Right cardiac atrium (tissue), 5 donors: ENCODE results near the gene EML4. TPM values are rescaled to one million over a fixed set of nuclear protein-coding genes. Genes with fewer than 3 reads are reported as not detected.

ENCODE experiments used
- ATAC-seq, 2 donors: fragments of 200-7000 bp; cut with Tn5 transposase; one replicate each; pipeline versions ENCODE4 v1.8.0 to v1.9.1; 2020; ENCODE audit warnings: moderate library complexity in 2 of 2, mild to moderate bottlenecking in 1 of 2
- DNase-seq, 3 donors: peaks; one replicate each; pipeline ENCODE4 v3.0.0-alpha.2; 2020
- H3K27ac ChIP-seq: one replicate; pipeline ENCODE4 v1.5.1; 2013; ENCODE audit warnings: mild to moderate bottlenecking, low read length, control low read depth, moderate library complexity
- H3K27me3 ChIP-seq: one replicate; pipeline ENCODE4 v1.6.1; 2013; ENCODE audit not compliant: control insufficient read depth, insufficient read depth
- H3K4me1 ChIP-seq: one replicate; pipeline ENCODE4 v1.6.1; 2013; ENCODE audit warnings: low read length; ENCODE audit not compliant: control insufficient read depth, insufficient read depth
- H3K4me3 ChIP-seq: one replicate; pipeline ENCODE4 v1.5.1; 2013; ENCODE audit warnings: low read length, control low read depth
- H3K9me3 ChIP-seq: one replicate; pipeline ENCODE4 v1.6.1; 2013; ENCODE audit warnings: low read length; ENCODE audit not compliant: control insufficient read depth
- WGBS: extraction: QIAGEN DNeasy Blood & Tissue Kit; methylation state at CpG from one replicate; pipeline ENCODE4 v1.1.7; 2013; 5-methylcytosine and 5-hydroxymethylcytosine counted together
- intact Hi-C, 4 donors: fragments of 100-400 bp; cut with DNase I; formaldehyde crosslinking; loops; one replicate each; pipeline versions ENCODE4 v1.11.0 to v1.14.0; 2022 to 2023
- polyA plus RNA-seq: library from polyadenylated mRNA; stranded (reverse); fragments of 200-250 nt; gene quantifications from one replicate; pipeline ENCODE4 v1.2.3, GENCODE V29; 2013
- total RNA-seq, 4 donors: library from RNA; stranded (reverse); fragmentation: NEBNext Ultra II Directional; extraction: Animal tissue kit (Norgen Biotek cat#: 25700); gene quantifications; one replicate each; pipeline ENCODE4 v1.2.1, GENCODE V29; 2021
- donor health status: healthy with polysubstance abuse.
- donor health status: DM: no; HTN: yes; CAD: no.
- donor health status: DM: no; HTN: no; CAD: no.
- donor health status: DM: no; HTN: yes; CAD: no; lungs with severe emphysema.
- donor health status: DM: yes; HTN: yes; CAD: no.

The EML4 gene
- total and polyA plus RNA-seq, 5 donors: 3.8 to 13.8 (median 8.1) TPM

DNA sequence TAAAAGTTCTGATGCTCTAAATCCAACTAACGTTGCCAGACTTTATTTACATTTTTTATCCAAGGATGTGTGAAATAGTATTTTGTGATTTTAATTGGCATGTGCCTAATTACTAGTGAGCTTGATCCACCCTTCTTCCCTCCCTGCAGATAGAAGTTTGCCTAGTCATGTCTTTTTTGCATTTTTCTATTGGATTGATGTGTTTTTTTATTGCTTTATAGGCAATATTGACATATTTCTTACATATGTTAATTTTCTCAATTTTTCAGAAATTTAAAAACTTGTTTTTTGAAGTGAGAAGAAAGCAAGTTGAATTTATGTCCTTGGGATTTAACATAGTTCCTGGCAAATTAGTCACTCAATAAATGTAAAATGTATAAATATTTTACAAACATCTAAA is 56.4 kb downstream of the EML4 start:
- Histone ChIP-seq H3K27me3 (no peaks in the 10 kb centered on the region), H3K4me3 (no peak overlapping the region), H3K9me3 (no peaks in the 10 kb centered on the region), H3K4me1 (no peaks in the 10 kb centered on the region), H3K27ac (no peak overlapping the region)
- ATAC-seq: no peak
- intact Hi-C loops: no loop called here
- no peak for DNase-seq
- 92% methylated on average over 1 of the region's 1 CpG for whole genome bisulfite sequencing

- ATAC-seq (no peak), DNase-seq (peak in 1 of 3 donors; percentile 34)
- intact Hi-C loops: no loop called here
- Histone ChIP-seq H3K4me3 (no peak overlapping the region), H3K27me3 (no peaks in the 10 kb centered on the region), H3K4me1 (no peaks in the 10 kb centered on the region), H3K27ac (no peak overlapping the region), H3K9me3 (no peaks in the 10 kb centered on the region)
- 84% methylated on average over 2 of the region's 2 CpGs for WGBS
These were observed 58.3 kb downstream of the EML4 start for GRCh38 chr2:42227491-42227890.

DNA sequence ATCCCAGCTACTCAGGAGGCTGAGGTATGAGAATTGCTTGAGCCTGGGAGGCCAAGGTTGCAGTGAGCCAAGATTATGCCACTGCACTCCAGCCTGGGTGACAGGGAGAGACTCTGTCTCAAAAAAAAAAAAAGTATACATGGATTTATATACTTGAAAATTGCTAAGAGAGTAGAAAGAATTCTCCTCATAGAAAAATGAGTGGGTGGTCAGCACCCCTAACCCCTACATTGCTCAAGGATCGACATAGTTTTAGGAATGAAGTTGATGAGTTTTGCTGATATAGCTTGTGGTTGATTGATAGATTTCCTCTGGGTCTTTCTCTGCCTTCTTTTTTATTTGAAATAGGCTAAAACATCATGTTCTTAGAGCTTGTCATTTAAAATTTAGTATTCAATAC is 58.9 kb downstream of the EML4 start:
- Histone ChIP-seq H3K27ac (no peak overlapping the region), H3K4me3 (no peak overlapping the region), H3K27me3 (no peaks in the 10 kb centered on the region), H3K4me1 (no peaks in the 10 kb centered on the region), H3K9me3 (no peaks in the 10 kb centered on the region)
- 80% methylated on average over 1 of the region's 1 CpG for WGBS
- DNase-seq: no peak
- intact Hi-C loops: no loop called here
- no peak for ATAC-seq

- 94% methylated on average over 2 of the region's 2 CpGs for WGBS
- Histone ChIP-seq H3K27me3 (no peaks in the 10 kb centered on the region), H3K9me3 (no peaks in the 10 kb centered on the region), H3K4me3 (no peak overlapping the region), H3K27ac (no peak overlapping the region), H3K4me1 (peaks cover 2% of the 10 kb centered on the region)
- no peak for ATAC-seq
- intact Hi-C loops: no loop called here
- no peak for DNase-seq
These were observed 60.8 kb downstream of the EML4 start for GRCh38 chr2:42229949-42230348.

GRCh38 chr2:42230891-42231290 is 61.7 kb downstream of the EML4 start:
- DNase-seq (no peak), ATAC-seq (no peak)
- WGBS: 80% methylated on average over 3 of the region's 3 CpGs
- Histone ChIP-seq H3K4me1 (peaks cover 2% of the 10 kb centered on the region), H3K27ac (no peak overlapping the region), H3K4me3 (no peak overlapping the region), H3K9me3 (no peaks in the 10 kb centered on the region), H3K27me3 (no peaks in the 10 kb centered on the region)
- intact Hi-C loops: no loop called here

DNA sequence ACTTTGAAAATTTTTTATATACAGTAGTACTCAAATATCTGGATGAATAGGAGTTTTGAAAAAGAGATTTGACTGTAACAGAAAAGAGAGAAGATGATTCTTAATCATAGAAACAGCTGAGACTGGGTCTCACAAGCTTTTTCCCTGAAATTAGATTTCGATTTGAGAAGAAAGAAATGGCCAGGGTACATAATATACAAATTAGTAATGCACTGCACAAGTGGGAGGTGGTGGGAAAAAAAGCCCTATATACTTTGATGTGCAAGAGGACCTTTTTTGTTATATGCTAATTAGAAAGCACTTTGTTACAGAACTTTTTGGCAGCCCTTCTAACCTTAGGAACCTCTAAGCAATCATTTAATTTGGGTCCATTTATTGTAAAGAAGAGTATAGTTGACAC is 62.9 kb downstream of the EML4 start:
- Histone ChIP-seq H3K4me3 (no peak overlapping the region), H3K27me3 (no peaks in the 10 kb centered on the region), H3K27ac (no peak overlapping the region), H3K4me1 (peaks cover 2% of the 10 kb centered on the region), H3K9me3 (no peaks in the 10 kb centered on the region)
- ATAC-seq (no peak), DNase-seq (no peak)
- intact Hi-C loops: no loop called here
- 91% methylated on average over 1 of the region's 1 CpG for WGBS

GRCh38 chr2:42233976-42234441 is 64.9 kb downstream of the EML4 start:
- intact Hi-C loops: no loop called here
- Histone ChIP-seq H3K4me1 (peaks cover 2% of the 10 kb centered on the region), H3K9me3 (no peaks in the 10 kb centered on the region), H3K27me3 (no peaks in the 10 kb centered on the region), H3K27ac (no peak overlapping the region), H3K4me3 (no peak overlapping the region)
- ATAC-seq (no peak), DNase-seq (no peak)
- WGBS: 55% methylated on average over 5 of the region's 5 CpGs

GRCh38 chr2:42236911-42237310 is 67.8 kb downstream of the EML4 start:
- H3K9me3 ChIP-seq: no peaks in the 10 kb centered on the region
- whole genome bisulfite sequencing: 96% methylated on average over 2 of the region's 2 CpGs
- H3K27me3 ChIP-seq: no peaks in the 10 kb centered on the region
- DNase-seq: no peak
- intact Hi-C loops: loop anchor here in 2 of 4 donors (5.0 kb wide), 1 partner anchor 140 kb away; no protein-coding TSS in a partner anchor
- H3K4me3 ChIP-seq: no peak overlapping the region
- no peak for ATAC-seq
- peaks cover 2% of the 10 kb centered on the region for H3K4me1 ChIP-seq
- H3K27ac ChIP-seq: no peak overlapping the region

DNA sequence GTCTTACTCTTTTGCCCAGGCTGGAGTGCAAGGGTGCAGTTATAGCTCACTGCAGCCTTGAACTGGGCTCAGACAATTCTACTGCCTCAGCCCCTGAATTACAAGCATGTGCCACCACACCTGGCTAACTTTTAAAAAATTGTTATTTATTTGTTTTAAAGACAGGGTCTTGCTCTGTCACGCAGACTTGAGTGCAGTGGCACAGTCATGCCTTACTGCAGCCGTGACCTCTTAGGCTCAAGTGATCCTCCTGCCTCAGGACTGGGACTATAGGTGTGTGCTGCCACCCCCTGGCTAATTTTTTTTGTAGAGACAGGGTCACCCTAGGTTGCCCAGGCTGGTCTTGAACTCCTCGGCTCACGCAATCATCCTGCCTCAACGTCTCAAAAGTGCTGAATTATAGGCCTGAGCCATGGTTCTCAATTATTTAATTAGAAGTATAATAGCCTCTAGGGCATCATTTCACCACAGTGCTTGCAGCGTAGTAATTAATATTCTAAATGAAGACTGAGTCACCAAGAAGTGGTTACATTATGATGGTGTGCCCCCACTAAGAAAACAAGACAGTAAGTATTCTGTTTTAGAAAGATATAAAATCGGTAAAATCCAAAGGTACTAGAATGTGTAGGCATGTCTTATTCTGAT is 69.6 kb downstream of the EML4 start:
- WGBS: 73% methylated on average over 7 of the region's 7 CpGs
- intact Hi-C loops: loop anchor here in 2 of 4 donors (5.0 kb wide), 1 partner anchor 141 kb away; no protein-coding TSS in a partner anchor
- DNase-seq (peak in 1 of 3 donors; percentile 41), ATAC-seq (peak; percentile 87)
- Histone ChIP-seq H3K27me3 (no peaks in the 10 kb centered on the region), H3K4me1 (peaks cover 2% of the 10 kb centered on the region), H3K4me3 (no peak overlapping the region), H3K27ac (no peak overlapping the region), H3K9me3 (no peaks in the 10 kb centered on the region)

GRCh38 chr2:42239289-42239661 is 70.1 kb downstream of the EML4 start:
- no peak for ATAC-seq
- no peaks in the 10 kb centered on the region for H3K4me1 ChIP-seq
- no peaks in the 10 kb centered on the region for H3K27me3 ChIP-seq
- no peak overlapping the region for H3K4me3 ChIP-seq
- intact Hi-C loops: loop anchor here in 2 of 4 donors (5.0 kb wide), 1 partner anchor 142 kb away; no protein-coding TSS in a partner anchor
- no peak overlapping the region for H3K27ac ChIP-seq
- H3K9me3 ChIP-seq: no peaks in the 10 kb centered on the region
- WGBS: 66% methylated on average over 3 of the region's 3 CpGs
- DNase-seq: no peak

DNA sequence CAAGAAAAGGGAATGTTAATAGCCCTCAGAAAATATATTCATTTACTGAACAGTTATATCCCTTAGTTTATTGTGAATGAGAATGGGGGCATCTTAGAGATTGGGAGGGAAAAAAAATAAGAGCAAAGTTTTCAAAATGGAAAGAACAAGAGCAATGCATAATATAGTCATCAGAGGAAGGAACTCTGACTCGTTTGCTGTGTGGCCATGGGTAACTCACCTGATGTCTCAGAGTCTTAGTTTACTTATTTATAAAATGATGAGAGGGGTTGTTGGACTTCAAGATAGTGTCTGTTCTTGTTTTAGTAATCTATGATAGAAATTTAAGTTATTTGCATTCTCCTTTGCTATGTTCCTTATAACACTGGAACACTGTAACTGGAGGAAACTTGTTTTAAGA is 70.7 kb downstream of the EML4 start:
- intact Hi-C loops: loop anchor here in 2 of 4 donors (5.0 kb wide), 1 partner anchor 143 kb away; no protein-coding TSS in a partner anchor
- H3K4me1 ChIP-seq: no peaks in the 10 kb centered on the region
- H3K4me3 ChIP-seq: no peak overlapping the region
- no peak for ATAC-seq
- no peak for DNase-seq
- H3K9me3 ChIP-seq: no peaks in the 10 kb centered on the region
- no peak overlapping the region for H3K27ac ChIP-seq
- WGBS: 58% methylated on average over 1 of the region's 1 CpG
- H3K27me3 ChIP-seq: no peaks in the 10 kb centered on the region

DNA sequence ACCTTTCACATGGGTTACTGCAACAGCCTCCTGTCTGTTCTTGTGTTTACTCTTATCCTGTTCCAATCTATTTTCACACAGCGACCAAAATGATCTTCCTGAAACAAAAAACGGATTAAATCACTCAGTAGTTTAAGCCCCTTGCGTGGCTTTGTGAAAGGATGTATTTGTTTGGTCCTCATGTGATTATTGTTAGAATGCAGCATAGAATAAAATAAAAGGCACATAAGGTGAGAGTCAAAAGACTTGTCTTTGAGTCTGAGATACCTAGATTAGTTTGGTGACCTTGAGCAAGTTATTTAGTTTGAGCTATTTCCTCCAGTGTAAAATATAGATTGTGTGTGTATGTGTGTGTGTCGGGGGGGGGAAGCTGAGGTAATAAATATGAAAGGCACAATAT is 72.4 kb downstream of the EML4 start:
- no peaks in the 10 kb centered on the region for H3K27me3 ChIP-seq
- ATAC-seq: no peak
- H3K27ac ChIP-seq: no peak overlapping the region
- no peak for DNase-seq
- 60% methylated on average over 4 of the region's 4 CpGs for WGBS
- no peaks in the 10 kb centered on the region for H3K9me3 ChIP-seq
- no peaks in the 10 kb centered on the region for H3K4me1 ChIP-seq
- no peak overlapping the region for H3K4me3 ChIP-seq
- intact Hi-C loops: no loop called here
